Measurements from ENCODE around the gene TMEM244.
"Not testable (repeated sequence)": the region's sequence is repeated elsewhere in the genome, so short reads cannot be mapped to it uniquely, and the experiment has no call there.

TMEM244 gene

DNA sequence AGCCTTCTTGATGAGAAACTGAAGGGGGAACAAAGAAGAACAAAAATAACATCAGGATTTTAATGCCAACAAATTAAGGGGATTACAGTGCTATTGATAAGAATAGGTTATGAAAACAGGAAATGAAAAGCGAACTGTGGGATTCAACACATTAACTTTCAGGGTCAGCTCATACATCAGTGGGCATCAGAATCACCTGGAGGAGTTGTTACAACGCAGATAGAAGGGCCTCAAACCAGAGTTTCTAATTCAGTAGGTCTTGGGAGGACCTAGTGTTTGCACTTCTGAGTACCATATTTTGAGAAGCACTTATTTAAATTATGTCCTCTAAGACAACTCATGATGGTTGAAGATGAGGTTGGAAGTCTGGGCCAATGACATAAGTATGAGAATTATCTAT is 5.6 kb upstream of the TMEM244 start:
- no peak for DNase-seq

DNA sequence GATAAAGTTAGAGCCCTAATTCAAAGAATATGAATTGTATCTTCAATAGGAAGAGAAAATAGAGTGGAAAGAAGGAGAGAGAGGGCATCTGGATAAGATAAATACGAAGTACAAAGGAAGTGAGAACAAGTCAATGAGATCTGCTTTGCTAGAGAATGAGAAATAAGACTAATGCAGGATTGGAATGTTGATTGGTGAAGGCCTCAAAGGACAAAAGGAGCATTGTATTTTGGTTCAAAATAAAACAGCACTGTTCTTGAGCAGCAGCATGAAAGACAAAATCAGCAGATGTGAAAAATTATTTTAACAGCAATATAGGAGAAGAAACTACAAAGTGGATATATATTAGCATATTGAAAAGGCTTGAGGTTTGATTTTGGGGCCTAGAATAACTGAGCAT is 5.1 kb upstream of the TMEM244 start:
- DNase-seq, result no peak

DNA sequence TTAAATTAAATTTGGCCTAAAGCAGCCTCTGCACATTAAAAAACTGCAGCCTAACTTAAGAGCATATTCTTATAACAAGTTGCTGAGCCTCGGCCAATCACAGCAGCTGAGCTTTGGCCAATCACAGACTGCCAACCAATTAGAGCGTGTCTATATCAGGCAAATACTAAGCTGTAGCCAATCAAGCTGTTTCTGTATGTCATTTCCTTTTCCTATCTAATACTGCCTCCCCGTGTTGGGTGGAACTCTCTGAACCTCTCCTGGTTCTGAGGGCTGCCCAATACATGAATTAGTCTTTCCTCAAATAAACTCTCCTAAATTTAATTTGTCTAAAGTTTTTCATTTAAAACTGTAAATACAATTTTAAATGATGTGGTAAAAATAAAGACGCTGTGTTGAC is 3.9 kb upstream of the TMEM244 start:
- DNase-seq, result no peak

DNA sequence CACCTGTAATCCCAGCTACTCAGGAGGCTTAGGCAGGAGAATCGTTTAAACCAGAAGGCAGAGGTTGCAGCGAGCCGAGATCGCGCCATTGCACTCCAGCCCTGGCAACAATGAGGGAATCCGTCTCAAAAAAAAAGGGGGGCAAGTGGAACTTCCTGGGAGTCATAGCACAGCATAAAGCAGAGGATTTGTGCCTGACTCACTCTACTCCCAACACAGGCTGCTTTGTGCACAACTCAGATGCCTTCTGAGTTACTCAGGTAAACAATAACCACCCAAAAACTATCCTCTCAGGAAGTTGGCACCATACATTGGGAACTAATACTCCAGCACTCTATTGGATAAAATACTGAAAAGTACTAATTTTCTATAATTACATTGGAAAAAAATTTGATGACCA is 2.5 kb upstream of the TMEM244 start:
- DNase-seq, result no peak

DNA sequence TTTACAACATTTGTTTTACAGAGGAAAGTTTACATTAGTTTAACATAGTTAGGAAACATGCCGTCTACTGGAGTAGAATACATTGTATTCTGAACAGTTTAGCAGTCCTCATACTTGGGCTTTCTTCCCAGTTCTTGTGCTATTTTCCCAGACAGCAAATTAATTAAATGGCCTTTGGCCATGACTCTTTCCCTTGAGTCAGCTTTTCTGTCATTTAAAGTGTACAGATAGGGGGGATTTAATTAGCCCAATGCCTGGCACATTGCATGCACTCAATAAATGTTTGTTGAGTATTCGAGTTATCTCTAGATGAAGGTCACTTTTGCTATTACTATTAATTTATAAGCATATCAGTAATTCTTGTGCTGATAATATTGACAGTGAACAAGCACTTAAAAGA is 1.6 kb downstream of the TMEM244 start:
- DNase-seq, result no peak

DNA sequence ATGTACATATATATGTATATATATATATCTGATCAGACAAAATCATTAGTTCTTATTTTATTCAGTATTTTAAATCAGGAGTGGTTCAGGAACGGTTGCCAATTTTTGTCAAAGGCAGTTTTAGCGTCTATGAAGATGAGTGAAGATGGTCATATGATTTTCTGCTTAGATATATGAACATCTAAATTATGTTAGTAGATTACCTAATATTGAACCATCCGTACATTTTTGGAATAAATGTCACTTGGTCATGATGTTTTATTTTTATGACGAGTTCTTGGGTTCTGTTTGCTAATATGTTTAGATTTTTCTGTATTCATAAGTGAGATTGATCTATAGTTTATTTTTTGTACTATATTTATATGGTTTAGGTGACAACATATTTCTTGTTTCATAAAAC is 3.3 kb downstream of the TMEM244 start:
- DNase-seq, result no peak

DNA sequence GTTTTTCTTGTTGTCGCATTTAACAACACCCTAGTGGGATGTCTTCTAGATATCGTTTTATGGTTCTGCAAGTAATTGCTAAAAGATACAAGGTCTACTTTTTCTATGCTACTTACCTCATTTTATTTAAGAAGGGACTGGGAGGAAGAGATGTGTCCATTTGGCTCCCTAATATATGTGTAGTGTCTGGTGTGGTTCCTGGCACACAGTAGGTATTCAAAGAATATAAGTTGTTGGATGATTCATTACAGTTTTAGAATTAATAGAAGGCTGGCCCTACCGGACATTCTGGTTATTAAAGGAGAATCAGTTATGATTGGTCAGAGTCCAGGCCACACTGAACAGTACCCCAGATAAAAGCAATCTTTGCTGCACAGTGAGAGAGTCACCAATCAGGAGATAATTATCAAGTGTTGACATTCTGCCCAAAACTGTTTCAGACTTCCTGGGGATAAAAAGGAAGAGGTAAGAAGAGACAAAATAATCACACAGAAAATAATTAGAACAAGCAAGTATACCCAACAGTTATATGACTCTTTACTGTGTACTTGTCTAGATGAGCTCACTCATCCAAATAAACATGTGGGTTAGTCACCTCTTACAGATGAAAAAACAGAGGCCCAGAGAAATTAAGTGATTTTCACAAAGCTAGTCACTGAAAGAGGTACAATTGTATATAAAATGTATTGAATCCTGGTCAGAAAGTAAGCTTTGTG is 7.0 kb downstream of the TMEM244 start:
- no peak for DNase-seq

DNA sequence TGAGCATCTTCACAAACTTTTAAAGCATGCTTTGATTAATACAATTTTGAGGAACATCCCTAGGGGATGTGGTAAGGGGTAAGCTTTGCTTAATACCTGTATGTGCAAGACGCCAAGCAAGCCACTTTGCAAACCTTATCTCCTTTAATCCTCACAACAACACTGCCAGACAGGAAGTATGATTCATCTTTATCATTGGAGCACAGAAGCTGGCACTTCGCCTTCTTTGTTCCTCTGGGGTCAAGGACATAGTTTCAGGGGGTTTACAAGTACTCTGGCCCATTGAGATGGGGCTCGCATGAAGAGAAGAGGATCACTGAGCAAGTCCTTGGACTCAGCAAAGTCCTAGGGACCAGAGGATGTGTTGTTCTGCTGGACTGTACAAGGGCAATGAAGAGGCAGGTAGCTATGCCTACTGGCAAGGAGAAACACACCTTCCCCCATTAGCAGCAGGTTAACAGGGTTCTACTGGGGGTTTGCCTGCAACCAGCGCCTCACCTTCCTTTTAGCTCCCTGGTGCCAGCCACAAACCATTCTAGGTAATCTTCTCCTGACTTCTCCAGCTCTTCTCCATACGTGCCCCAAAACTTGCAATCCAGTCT is 8.8 kb downstream of the TMEM244 start:
- no peak for DNase-seq

DNA sequence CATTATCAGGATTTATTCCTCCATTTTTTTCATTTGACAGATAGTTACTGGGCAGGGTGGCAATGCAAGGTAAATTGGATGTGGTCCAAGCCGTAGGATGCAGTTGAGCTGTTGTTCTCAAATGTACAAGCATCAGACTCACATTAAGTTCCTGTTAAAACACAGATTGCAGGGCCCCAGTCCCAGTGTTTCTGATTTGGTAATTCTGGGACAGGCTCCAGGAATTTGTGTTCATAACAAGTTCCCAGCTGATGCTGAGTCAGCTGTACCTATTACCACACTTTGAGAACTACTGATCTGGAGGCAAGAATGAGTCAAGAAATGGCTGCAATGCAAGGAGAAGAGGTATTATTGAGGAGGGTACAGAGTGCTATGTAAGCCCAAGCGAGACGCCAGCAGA is 11.7 kb downstream of the TMEM244 start:
- DNase-seq, result no peak

DNA sequence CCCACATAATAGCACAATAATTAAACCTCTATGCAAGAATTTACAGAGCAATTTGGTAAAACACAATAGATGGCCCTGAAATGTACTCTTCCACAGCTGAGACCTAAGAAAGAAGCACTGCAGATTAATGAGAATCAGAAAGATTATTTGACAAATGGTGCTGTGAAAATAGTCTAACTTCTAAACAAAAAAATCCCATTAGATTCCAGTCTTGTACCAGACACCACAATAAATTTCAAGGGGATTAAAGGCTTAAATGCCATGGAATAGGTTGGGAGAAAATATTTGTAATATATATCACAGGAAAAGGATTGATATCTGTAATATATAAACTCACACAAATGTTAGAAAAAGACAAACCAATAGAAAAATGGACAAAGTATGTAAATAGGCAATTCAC is 14.4 kb downstream of the TMEM244 start:
- DNase-seq, result no peak

DNA sequence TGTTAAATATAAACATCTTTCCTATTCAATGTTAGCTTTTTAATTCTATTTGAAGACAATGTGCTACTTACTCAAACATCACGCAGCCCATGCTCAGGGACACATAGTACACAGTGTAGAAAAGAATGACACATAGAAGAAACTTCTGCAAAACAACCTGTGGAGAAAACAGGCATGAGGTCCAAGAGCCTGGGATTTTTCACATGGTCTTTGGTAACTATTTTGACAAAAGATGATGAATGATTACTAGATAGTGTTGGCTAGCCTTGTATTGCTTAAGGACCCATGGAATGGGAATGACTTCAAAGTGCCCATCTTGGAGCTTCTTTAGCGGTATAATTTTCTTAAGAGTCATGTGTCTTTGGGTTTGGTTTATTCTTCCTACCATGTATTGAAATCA is 15.4 kb downstream of the TMEM244 start:
- no peak for DNase-seq

DNA sequence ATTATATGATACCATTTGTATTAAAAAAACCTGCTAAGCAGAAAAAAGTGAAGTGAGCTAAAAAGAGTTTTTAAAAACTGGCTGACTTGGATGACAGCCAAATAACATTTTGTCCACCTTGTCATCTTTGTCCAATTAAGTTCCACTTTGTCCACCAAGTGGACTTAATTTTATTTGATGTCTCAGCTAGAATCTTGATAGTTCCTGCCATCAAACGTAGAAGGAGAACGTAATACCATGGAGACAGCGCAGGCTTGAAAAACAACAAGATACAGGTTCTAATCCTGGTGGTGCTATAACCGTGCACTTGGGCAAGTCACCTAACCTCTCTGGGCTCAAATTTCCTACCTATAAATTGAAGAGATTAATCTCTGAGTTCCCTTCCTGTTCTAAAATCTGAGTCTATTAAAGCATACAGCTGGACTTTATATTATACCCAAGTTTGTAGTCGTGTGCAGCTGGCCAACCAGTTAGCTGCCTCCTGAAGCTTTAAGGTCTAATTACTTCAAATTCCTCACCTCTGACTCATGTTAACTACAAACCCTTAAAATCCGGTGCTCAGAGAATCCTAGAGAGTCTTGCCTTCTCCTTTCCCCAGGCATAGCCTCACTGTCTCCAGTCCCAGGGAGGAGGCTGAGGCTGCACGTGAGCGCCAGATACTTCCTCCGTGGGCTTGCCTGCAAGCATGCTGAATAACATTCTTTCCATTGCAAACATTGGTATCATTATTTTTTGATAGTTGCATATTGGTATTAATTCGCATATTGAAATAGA is 16.8 kb downstream of the TMEM244 start:
- no peak for DNase-seq

DNA sequence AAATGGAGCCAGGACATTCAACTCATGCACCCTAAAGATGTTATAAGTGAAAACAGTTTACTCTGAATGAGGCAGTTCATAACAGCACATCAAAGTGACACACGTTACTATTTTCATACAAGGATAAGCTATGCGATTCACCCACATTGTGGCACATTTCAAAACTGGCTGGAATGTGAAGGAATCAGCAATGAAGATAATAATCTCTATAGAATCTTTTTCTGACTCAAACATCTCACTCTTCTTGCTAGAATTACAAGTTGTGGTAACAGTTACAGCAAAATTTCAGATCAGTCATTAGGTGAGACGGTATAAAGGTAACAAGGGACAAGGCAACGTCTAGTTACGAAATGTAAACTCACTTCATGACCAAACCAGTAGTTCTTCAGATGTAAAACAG is 17.5 kb downstream of the TMEM244 start:
- DNase-seq, result no peak

DNA sequence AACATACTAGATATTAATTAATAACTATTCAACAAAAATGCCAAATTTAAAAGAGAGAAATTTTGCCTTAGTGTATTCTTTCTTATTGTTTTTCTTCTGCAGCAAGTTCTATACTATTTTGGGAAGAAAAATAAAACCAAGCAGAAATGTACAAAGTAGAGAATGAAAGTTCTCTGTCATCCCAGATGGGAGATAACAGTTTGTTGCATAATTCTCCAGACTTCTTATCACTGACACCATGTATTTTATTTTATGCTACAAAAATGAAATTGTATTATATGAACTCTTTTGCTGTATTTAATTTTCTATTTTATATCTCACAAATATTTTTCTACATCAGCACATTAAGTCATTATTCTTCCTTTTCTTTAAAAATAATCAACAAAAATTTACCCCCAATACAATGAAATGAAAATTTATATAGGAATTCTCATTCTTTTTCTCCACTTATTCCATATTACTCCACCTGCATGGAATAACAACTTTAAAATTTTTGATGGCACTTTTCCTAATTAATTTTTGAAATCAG is 18.2 kb downstream of the TMEM244 start:
- DNase-seq, result no peak

DNA sequence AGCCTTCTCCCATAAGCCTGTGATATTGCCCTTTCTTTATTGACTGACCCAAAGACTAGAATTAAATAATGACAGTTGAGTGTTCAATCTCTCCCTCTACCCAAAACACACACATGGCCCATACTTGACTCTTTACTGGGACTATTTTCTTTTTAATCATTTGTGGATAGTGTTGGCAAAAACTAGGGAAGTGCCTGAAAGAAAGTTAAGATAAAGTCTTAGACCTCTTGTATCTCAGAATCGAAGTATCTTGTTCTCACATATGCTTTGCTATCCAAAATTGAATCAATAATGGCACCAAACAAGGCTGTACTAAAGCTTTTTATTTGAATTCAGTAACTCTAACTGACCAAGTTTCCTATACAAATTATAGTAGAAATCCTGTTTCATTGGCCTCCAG is 19.0 kb downstream of the TMEM244 start:
- no peak for DNase-seq

DNA sequence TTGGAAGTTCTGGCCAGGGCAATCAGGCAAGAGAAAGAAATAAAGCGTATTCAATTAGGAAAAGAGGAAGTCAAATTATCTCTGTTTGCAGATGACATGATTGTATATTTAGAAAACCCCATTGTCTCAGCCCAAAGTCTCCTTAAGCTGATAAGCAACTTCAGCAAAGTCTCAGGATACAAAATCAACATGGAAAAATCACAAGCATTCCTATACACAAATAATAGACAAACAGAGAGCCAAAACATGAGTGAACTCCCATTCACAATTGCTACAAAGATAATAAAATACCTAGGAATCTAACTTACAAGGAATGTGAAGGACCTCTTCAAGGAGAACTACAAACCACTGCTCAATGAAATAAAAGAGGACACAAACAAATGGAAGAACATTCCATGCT is 21.6 kb downstream of the TMEM244 start:
- not testable (repeated sequence) for DNase-seq

DNA sequence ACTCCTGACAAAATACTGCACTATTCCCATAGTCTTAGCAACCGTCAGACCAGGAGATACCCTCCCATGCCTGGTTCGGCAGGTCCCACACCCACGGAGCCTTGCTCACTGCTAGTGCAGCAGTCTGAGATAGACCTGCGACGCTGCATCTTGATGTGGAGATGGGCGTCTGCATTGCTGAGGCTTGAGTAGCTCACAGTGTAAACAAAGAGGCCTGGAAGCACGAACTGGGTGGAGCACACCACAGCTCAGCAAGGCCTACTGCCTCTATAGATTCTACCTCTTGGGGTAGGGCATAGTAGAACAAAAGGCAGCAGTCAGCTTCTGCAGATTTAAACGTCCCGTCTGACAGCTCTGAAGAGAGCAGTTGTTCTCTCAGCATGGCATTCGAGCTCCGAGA is 25.4 kb downstream of the TMEM244 start:
- DNase-seq, result no peak

DNA sequence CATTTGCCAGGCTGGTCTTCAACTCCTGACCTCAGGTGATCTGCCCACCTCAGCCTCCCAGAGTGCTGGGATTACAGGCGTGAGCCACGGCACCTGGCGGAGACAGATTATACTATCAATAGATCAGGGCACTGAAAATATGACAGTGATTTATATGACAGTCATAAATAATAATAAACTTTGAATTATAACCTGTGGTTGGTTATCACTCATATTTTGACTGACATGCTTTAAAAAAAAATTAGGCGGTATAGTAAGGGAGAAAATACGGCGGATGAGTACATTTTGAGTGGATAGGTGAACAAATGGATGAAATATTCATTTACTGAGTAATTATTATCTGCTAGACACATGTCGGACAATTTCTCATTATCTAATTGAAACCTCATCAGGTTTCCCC is 28.8 kb downstream of the TMEM244 start:
- no peak for DNase-seq

DNA sequence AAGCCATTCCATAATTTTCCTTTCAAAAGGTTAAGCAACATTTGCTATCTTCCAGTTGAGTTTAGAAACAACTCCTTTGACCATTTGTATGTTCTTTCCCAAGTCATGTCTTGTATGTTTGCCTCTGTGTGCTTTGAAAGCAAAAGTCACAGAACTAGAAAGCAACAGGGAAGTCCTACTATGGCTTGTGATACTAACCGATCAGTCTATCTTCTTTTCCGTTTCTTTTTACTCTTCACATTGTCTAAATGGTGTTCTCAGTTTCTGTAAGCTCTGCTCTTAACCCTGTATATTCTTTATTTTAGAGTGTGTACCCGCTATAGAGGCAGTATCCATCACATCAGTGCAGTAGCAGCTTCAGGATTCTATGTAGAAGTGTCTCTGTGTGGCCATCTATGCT is 32.9 kb downstream of the TMEM244 start:
- DNase-seq, result no peak

DNA sequence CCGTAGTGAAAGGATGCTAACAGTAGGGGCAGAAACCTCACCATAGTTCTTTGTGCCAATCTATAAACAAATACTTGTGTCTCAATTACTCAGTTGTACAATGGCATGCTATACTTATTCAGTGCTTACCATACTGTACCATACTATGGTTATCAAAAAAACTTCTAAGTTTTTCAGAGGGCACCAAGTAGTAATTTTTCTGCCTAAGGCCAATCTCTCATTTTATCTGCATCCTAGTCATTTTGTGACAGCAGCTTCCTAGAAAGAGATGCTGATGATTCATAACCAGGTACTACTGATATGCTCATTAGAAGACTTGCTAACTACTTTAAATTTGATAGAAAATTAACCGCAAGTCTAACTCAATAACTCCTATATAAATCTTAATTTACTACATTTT is 42.9 kb downstream of the TMEM244 start:
- no peak for DNase-seq

DNA sequence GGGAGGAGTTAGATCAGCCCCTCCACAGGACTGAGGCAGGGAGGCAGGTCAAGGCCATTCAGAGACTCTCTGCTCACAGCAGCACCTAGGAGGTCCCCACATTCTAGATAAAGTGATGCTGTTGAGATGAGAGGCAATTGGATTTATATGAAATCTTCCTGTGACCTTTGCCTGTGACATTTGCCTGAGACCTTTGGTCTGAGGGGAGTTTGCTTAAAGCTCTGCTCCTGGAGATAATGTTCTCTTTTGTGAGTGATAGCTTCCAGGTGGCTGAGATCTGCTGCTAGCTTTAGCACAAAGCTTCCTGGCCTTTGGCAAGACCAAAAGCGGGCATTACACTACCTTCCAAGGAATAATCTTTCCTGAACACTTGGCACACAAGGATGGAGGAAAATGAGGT is 43.3 kb downstream of the TMEM244 start:
- DNase-seq, result no peak

DNA sequence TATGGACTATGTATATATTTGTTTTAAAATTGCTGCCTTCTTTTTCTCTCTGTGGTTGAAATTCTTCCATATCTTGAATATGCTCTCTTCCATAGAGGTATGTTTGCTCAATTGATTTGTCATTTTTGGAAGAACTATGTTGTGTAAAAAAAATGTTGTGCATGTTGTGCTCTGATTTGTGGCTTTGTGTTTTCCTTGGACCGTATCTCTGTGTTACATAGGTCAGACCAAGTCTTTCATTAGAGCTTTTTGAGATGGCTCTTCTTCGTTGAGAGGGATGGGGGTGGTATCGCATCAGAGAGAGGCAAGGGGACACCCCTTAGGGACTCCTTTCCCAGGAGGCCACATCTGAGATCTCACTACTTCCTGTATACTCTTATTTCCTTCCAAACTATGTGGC is 43.8 kb downstream of the TMEM244 start:
- DNase-seq, result no peak

DNA sequence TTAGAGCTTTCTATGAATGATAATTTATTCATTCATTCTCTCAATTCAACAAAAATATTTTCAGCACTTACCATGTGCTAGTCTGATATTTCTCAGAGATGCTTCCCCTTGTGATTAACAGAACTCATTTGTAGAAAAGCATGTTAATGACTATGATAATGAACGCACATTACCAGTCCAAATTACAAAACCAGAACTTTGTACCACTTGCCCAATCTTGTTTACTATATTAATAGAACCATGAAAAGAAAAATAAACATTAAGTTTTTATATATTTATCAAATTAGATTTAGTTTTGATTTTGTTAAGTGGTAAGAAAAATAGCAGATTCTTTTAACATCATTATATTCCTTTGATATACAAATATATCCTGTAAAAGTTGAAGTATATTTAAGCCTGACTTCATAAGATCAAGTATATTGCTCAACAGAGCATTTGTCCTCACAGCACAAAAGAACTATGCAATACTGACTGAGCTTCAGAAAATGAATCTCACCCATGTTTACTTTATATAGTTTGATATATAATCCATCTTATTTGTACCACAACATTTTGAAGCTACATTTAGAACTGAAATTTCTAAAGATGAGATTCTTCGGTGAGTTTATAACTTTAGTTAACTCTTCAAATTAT is 48.9 kb downstream of the TMEM244 start:
- DNase-seq, result no peak

DNA sequence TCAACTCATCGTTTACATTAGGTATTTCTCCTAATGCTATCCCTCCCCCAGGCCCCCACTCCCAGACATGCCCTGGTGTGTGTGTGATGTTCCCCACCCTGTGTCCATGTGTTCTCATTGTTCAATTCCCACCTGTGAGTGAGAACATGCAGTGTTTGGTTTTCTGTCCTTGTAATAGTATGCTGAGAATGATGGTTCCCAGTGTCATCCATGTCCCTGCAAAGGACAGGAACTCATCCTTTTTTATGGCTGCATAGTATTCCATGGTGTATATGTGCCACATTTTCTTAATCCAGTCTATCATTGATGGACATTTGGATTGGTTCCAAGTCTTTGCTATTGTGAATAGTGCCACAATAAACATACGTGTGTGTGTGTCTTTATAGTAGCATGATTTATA is 54.0 kb downstream of the TMEM244 start:
- not testable (repeated sequence) for DNase-seq

Data from activated naive CD4-positive, alpha-beta T cell treated with anti-CD3 and anti-CD28 coated beads, Interleukin-2, amount 50 U/mL, for 16 hours (primary cell).